B cell (primary cell): ENCODE results near the gene TNNT1. TPM values are rescaled to one million over a fixed set of nuclear protein-coding genes. Genes with fewer than 3 reads are reported as not detected.

Source experiments
- ATAC-seq: fragments of 200-7000 bp; cut with Tn5 transposase; one replicate; pipeline ENCODE4 v1.10.0; 2021; ENCODE audit warnings: low read depth, mild to moderate bottlenecking, moderate number of reproducible peaks, moderate library complexity
- CTCF ChIA-PET: fragments of 350-600 bp; sonication (Branson Sonifier 250); formaldehyde crosslinking; loops from one replicate; lab custom pipeline; 2021; ENCODE audit warnings: antibody characterized with exemption, inconsistent platforms; lab: Charles Lee
- POLR2A ChIA-PET: fragments of 350-600 bp; sonication (Branson Sonifier 250); formaldehyde crosslinking; loops from one replicate; lab custom pipeline; 2021; ENCODE audit warnings: antibody characterized with exemption; lab: Charles Lee
- DNase-seq: peaks from one replicate; pipeline ENCODE4 v3.0.0; 2013
- H2AFZ ChIP-seq: 2 replicates; pipeline ENCODE4 v1.6.1; 2012; ENCODE audit warnings: mild to moderate bottlenecking, low read depth, low read length; ENCODE audit not compliant: insufficient read depth, poor library complexity, severe bottlenecking
- H3K27ac ChIP-seq, 2 donors: 1 replicate in 1 of 2; 2 replicates in 1 of 2; pipeline ENCODE4 v1.5.1; 2012 to 2013; ENCODE audit warnings: low read length in 2 of 2, mild to moderate bottlenecking in 2 of 2, moderate library complexity in 1 of 2
- H3K27me3 ChIP-seq, 4 experiments: fragments of 200-600 bp in 1 of 4; sonication (generic) in 1 of 4; replicated peaks in 1 of 4; 1 replicate in 2 of 4; 2 replicates in 2 of 4; pipeline versions ENCODE4 v1.6.1 to v1.7.0; 2013 to 2016; ENCODE audit warnings: low read length in 3 of 4, mild to moderate bottlenecking in 2 of 4, mixed read lengths in 1 of 4, moderate library complexity in 1 of 4; ENCODE audit not compliant: insufficient read depth in 4 of 4, control insufficient read depth in 3 of 4; ENCODE audit errors: control extremely low read depth in 1 of 4
- H3K36me3 ChIP-seq, 2 experiments: replicated peaks in 1 of 2; 1 replicate in 1 of 2; 2 replicates in 1 of 2; pipeline versions ENCODE4 v1.6.1 to v1.7.1; 2013; ENCODE audit warnings: low read length in 1 of 2; ENCODE audit not compliant: insufficient read depth in 2 of 2, control insufficient read depth in 1 of 2; ENCODE audit errors: control extremely low read depth in 1 of 2, extremely low read depth in 1 of 2
- H3K4me1 ChIP-seq, 2 donors: fragments of 200-600 bp in 1 of 2; sonication (generic) in 1 of 2; 1 replicate in 1 of 2; 2 replicates in 1 of 2; pipeline versions ENCODE4 v1.5.1 to v1.6.1; 2013 to 2017; ENCODE audit warnings: low read length in 2 of 2; ENCODE audit not compliant: control insufficient read depth in 2 of 2, insufficient read depth in 2 of 2
- H3K4me2 ChIP-seq: replicated peaks from 2 replicates; pipeline ENCODE3; 2012; ENCODE audit warnings: mild to moderate bottlenecking, low read depth, low read length; ENCODE audit not compliant: poor library complexity, severe bottlenecking
- H3K4me3 ChIP-seq, 5 experiments: fragments of 200-600 bp in 1 of 5; sonication (generic) in 1 of 5; 1 replicate in 3 of 5; 2 replicates in 2 of 5; pipeline versions ENCODE4 v1.5.1 to v1.7.0; 2011 to 2016; ENCODE audit warnings: low read length in 4 of 5, mild to moderate bottlenecking in 4 of 5, low read depth in 2 of 5, control low read depth in 1 of 5, moderate library complexity in 1 of 5; ENCODE audit not compliant: insufficient read depth in 1 of 5; ENCODE audit errors: control extremely low read depth in 1 of 5, extremely low read depth in 1 of 5
- H3K79me2 ChIP-seq: fragments of 200-600 bp; sonication (generic); one replicate; pipeline ENCODE4 v1.6.0; 2016; ENCODE audit warnings: low read length; ENCODE audit not compliant: control insufficient read depth, insufficient read depth
- H3K9ac ChIP-seq: fragments of 200-600 bp; sonication (generic); 2 replicates; pipeline ENCODE4 v1.6.1; 2017; ENCODE audit warnings: mild to moderate bottlenecking, low read length, moderate library complexity
- H3K9me3 ChIP-seq, 3 donors: one replicate each; pipeline versions ENCODE4 v1.6.1 to v1.7.1; 2013; ENCODE audit warnings: low read length in 2 of 3; ENCODE audit not compliant: control insufficient read depth in 2 of 3, insufficient read depth in 1 of 3; ENCODE audit errors: control extremely low read depth in 1 of 3
- H4K20me1 ChIP-seq: 2 replicates; pipeline ENCODE4 v1.6.0; 2012; ENCODE audit warnings: mild to moderate bottlenecking, low read length; ENCODE audit not compliant: insufficient read depth, control insufficient read depth, poor library complexity, severe bottlenecking
- H3K27ac Mint-ChIP-seq: one replicate; pipeline ENCODE4 v1.8.0; 2021; ENCODE audit warnings: mixed read lengths
- H3K27me3 Mint-ChIP-seq: one replicate; pipeline ENCODE4 v1.8.0; 2021; ENCODE audit warnings: mixed read lengths
- H3K4me1 Mint-ChIP-seq: one replicate; pipeline ENCODE4 v1.8.0; 2021; ENCODE audit warnings: mixed read lengths
- H3K4me3 Mint-ChIP-seq: one replicate; pipeline ENCODE4 v1.8.0; 2021; ENCODE audit warnings: mixed read lengths
- H3K9me3 Mint-ChIP-seq: one replicate; pipeline ENCODE4 v1.8.0; 2022; ENCODE audit warnings: mixed read lengths; ENCODE audit not compliant: insufficient read depth
- EZH2 ChIP-seq: IDR thresholded peaks from 2 replicates; pipeline ENCODE4 v1.6.1; 2012; ENCODE audit warnings: borderline replicate concordance, low read depth, mild to moderate bottlenecking, moderate library complexity, low read length; ENCODE audit not compliant: insufficient read depth, poor library complexity, severe bottlenecking
- WGBS: methylation state at CpG from one replicate; pipeline ENCODE4 v1.1.5; 2013; ENCODE audit warnings: missing lambda C conversion rate; ENCODE audit not compliant: insufficient coverage; 5-methylcytosine and 5-hydroxymethylcytosine counted together
- intact Hi-C: fragments of 100-400 bp; cut with micrococcal nuclease; formaldehyde crosslinking; loops from one replicate; pipeline ENCODE4 v1.10.0; 2022
- polyA plus RNA-seq: library from polyadenylated mRNA; depleted of rRNA; stranded (reverse); fragments of >200 nt; gene quantifications from 2 replicates; pipeline ENCODE4 v1.2.3, GENCODE V29; 2012
- total RNA-seq, 2 donors: library from RNA; stranded (reverse); fragments of 120-200 nt in 1 of 2; gene quantifications; 1 replicate in 1 of 2; 2 replicates in 1 of 2; pipeline versions ENCODE4 v1.2.3 to v1.2.4, GENCODE V29; 2013 to 2022
- TF ChIP-seq, protein P1 (sequence below): fragments of 200-600 bp; IDR thresholded peaks from one replicate; pipeline ENCODE4 v1.8.0; 2022; ENCODE audit warnings: antibody characterized with exemption, mild to moderate bottlenecking

Gene TNNT1
- total and polyA plus RNA-seq, 2 donors (not counting 1 experiment from before 2014, with no cell fraction given): not detected

DNA sequence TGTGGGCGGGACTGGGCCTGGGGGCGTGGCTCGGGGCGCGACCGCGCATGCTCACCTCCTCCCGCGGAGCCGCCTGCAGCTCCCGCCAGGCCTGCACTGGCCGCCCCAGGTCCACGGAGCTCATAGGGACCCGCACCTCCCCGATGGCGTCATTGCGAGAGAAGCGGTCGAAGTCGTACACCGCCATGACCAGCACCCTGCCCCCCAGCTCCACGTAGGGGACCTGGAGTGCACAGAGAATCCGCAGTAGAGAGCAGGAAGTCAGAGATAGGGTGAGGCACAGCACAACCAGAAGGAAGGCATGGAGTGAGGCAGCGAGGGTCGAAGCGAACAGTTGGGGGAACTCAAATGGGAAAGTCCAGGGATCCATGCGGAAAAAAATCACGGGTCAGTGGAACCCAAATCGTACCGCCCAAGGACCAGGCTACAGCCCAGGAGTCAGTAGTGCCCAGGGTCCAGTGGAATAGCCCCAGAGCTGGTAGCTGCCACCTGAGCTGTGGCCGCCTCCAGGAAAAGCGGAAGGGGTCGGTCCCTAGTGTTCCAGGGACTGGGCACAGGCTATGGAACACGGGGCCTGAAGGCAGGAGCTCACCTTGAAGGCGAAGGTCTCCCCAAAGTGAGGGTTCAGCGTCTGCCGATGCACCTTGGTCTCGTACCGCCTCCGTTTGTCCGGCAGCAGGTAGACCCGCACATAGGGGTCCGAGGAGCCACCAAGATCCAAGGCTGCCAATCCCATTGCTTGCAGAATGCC lies 26.3 kb upstream of the TNNT1 start:
- Histone ChIP-seq H4K20me1 (no peaks in the 10 kb centered on the region), H3K27me3 (peaks cover 0 to 93% (median 51%) of the 10 kb centered on the region in 4 experiments), H3K36me3 (no peaks in the 10 kb centered on the region), H3K79me2 (no peaks in the 10 kb centered on the region), H2AFZ (no peak overlapping the region), H3K4me3 (no peak overlapping the region), H3K4me2 (no peak overlapping the region), H3K9me3 (peaks cover 0 to 59% (median 14%) of the 10 kb centered on the region in 3 donors), H3K4me1 (peaks cover 38 to 50% of the 10 kb centered on the region in 2 donors), H3K27ac (no peak overlapping the region), H3K9ac (no peak overlapping the region)
- ATAC-seq (no peak), DNase-seq (no peak)
- Mint-ChIP-seq H3K27ac (no peak overlapping the region), H3K4me1 (peaks cover 36% of the 10 kb centered on the region), H3K4me3 (no peak overlapping the region), H3K9me3 (no peaks in the 10 kb centered on the region), H3K27me3 (peaks cover 69% of the 10 kb centered on the region)
- 73% methylated on average over 43 of the region's 43 CpGs for WGBS
- intact Hi-C loops: no loop called here
- TF ChIP-seq, protein P1, sequence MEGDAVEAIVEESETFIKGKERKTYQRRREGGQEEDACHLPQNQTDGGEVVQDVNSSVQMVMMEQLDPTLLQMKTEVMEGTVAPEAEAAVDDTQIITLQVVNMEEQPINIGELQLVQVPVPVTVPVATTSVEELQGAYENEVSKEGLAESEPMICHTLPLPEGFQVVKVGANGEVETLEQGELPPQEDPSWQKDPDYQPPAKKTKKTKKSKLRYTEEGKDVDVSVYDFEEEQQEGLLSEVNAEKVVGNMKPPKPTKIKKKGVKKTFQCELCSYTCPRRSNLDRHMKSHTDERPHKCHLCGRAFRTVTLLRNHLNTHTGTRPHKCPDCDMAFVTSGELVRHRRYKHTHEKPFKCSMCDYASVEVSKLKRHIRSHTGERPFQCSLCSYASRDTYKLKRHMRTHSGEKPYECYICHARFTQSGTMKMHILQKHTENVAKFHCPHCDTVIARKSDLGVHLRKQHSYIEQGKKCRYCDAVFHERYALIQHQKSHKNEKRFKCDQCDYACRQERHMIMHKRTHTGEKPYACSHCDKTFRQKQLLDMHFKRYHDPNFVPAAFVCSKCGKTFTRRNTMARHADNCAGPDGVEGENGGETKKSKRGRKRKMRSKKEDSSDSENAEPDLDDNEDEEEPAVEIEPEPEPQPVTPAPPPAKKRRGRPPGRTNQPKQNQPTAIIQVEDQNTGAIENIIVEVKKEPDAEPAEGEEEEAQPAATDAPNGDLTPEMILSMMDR: no peak
- TF ChIP-seq EZH2: no peak
- POLR2A ChIA-PET: no interaction called here
- CTCF ChIA-PET: no interaction called here
